ENCODE measurements around the gene PPP4R2. TPM values are rescaled to one million over a fixed set of nuclear protein-coding genes. Genes with fewer than 3 reads are reported as not detected.

The PPP4R2 gene
- total RNA-seq, 4 donors from 2014 or later, result 38.9 to 62.1 (median 40.8) TPM

DNA sequence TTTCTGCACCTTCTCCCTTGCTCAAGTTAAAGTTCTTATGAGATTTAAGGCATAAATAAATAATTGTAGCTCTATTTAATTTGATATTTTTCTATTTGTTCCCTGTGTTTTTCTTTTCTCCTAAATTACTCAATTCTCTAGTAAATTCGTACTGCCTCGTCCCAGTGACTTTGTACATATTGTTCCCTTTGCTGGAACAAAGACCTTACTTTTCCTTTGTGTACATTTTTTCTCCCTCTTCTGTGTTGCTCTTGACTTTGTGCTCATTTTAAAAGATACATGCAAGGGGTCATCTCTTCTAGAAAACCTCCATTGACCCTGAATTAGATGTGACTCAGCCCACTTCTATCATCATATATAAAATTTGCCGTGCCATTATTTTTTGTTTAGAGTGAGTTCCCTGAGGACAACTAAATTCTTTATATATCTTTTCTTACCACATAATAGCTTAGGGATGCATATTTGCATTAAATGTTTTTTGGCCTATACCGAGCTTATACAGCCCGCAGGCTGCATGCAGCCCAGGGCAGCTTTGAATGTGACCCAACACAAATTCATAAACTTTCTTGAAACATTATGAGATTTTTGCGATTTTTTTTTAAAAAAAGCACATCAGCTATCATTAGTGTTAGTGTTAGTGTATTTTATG, 29.6 kb downstream of the PPP4R2 start:
- TF ChIP-seq CTCF (IDR thresholded peaks at IDR 0.05; ENCODE audit: low read depth), result no peak

DNA sequence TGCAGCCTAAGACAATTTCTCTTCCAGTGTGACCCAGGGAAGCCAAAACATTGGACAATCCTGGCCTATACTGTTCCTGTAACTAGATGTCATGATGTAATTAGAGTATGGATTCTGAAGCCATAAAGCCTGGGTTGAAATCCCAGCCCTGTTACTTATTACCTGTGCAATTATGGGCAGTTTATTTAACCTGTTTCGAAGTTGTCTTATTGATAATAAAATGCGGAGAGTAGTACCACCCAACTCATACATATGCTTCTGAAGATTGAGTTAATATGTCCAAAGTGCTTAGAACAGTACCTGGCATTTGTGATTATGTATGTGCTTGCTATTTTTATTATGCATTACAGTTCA, 30.1 kb downstream of the PPP4R2 start:
- no peak for TF ChIP-seq CTCF (IDR thresholded peaks at IDR 0.05; ENCODE audit: low read depth)

DNA sequence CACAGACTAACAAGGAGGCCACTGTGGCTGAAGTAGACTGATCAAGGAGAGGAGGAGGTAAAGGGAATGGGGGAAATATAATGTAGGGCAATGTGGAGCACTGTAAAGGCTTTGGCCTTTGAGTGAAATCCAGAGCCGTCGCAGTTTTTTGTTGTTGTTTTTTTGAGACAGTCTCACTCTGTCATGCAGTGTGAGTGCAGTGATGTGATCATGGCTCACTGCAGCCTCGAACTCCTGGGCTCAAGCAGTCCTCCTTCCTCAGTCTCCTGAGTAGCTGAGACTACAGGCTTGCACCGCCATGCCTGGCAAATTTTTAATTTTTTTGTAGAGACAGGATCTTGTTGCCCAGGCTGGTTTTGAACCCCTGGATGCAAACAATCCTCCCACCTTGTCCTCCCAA, 32.2 kb downstream of the PPP4R2 start:
- no peak for TF ChIP-seq CTCF (IDR thresholded peaks at IDR 0.05; ENCODE audit: low read depth)

- TF ChIP-seq CTCF (IDR thresholded peaks at IDR 0.05; ENCODE audit: low read depth), result no peak
Observed at GRCh38 chr3:73029321-73029796, 32.7 kb downstream of the PPP4R2 start.

DNA sequence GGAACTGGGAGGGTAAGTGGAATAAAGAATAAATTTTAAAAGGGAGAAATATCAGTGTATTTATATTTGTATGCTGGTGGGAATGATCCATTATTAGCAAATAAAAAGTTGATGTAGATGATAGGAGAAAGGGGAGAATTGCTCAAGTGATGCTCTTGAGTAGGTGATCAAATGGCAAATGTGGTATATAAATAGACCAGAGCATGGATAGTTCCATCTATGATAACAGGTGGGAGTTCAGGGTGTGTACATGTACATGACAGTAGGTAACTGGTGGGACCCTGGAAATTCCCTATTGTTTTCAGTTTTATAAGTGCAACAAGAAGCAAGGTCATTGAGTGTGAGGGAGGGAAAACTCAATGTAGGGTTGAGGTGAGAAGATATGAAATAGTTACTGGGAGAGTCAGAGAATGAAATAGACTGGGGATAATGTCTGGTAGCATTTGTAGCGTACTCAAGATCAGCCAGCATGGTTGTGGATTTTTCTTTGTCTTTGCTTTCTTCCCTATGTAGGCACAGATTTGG, 33.5 kb downstream of the PPP4R2 start:
- TF ChIP-seq CTCF (IDR thresholded peaks at IDR 0.05; ENCODE audit: low read depth), result no peak

DNA sequence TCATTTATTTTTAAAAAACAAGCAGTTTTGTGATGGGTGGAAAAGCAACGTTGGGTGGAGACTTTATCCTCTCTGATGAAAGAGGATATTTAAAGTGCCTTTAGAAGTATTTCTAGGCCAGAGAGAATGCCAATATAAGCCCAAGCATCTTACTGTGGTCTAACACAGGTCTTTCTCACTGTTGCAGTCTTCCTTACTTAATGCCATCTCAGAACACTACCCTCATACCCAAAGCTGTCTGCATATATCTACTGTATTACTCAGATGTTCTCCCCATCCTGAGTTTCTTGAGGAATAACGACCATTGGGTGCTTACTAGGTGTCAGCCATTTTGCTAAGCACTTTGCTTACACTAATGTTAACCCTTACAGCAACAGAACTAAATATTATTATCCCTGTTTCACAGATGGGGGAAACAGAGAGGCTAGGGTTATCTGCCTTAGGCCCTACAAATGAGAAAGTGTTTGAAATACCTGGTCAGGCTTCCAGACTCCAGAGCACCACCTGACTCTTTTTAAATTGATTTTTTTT, 35.0 kb downstream of the PPP4R2 start:
- TF ChIP-seq CTCF (IDR thresholded peaks at IDR 0.05; ENCODE audit: low read depth), result no peak

DNA sequence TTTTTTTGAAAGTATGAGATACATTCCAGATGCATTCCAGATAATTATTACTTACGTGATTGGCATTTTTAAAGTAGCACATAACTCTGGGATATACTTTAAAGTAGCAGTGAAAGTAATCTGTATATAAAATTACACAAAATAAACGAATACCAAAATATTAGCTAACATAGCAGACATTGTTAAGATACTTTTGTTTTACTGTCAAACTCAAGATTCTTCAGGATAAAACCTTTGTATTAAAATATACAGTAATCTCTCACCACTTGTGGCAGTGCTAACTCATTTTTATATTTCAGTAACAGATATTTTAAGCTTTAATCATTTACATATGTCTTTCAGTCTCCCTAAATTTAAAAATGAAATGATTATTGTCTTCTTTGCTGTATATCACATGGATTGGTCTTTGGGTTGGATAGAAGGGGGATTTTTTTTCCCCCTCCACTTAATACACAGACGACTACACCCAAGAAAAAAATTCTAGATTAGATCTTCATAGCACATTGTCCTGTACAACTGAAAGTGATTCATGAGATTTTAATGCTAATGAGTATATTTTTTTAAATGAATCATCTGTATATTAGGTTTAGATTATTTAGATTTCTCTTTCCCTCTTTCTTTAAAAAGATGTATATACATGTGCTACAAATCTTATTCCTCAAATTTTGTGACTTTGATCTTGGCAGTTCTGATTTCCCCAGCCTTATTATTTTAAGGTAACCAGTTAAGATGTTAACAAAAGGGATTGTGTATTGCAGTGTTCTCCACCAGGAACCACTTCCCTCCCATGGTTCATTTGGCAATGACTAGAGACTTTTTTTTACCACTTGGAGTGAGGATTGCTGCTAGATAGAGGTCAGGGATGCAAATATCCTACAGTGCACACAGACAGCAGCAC, 40.3 kb downstream of the PPP4R2 start:
- TF ChIP-seq CTCF (IDR thresholded peaks at IDR 0.05; ENCODE audit: low read depth), result no peak
